ENCODE results near the gene TACO1. TPM values are rescaled to one million over a fixed set of nuclear protein-coding genes. Genes with fewer than 3 reads are reported as not detected.

The TACO1 gene
- total and polyA plus RNA-seq, 2 of the 4 experiments (the other 2 are of a cell fraction): 6.5 to 28.8 TPM

- Histone ChIP-seq H2BK20ac (ENCODE audit: low read depth, low read length) (no peak overlapping the region), H3K14ac (replicated peaks; ENCODE audit: low read depth, low read length) (no peak overlapping the region), H4K20me1 (ENCODE audit: insufficient read depth, low read length) (peaks cover 77% of the 10 kb centered on the region), H2BK120ac (ENCODE audit: low read depth, low read length) (no peak overlapping the region), H2BK5ac (ENCODE audit: low read depth, low read length, poor library complexity, severe bottlenecking) (no peak overlapping the region), H3K18ac (ENCODE audit: low read depth, low read length) (no peak overlapping the region), H3K4me1 (ENCODE audit: control insufficient read depth, insufficient read depth, low read length) (no peaks in the 10 kb centered on the region), H3K27ac (ENCODE audit: insufficient read depth, low read length) (no peak overlapping the region), H3K56ac (ENCODE audit: extremely low read depth, insufficient read depth, low read length) (no peak overlapping the region), H3K79me1 (ENCODE audit: low read depth in 1 of 2, low read length in 2 of 2) (peaks cover 24 to 66% of the 10 kb centered on the region in 2 experiments), H3K9me1 (ENCODE audit: insufficient read depth, low read length) (peaks cover 17% of the 10 kb centered on the region), H3K9ac (ENCODE audit: low read depth, low read length) (no peak overlapping the region), H4K8ac (ENCODE audit: low read depth in 2 of 2, low read length in 2 of 2) (no peak overlapping the region), H3K9me3 (ENCODE audit: control insufficient read depth, insufficient read depth, low read length) (no peaks in the 10 kb centered on the region), H3K27me3 (ENCODE audit: control insufficient read depth, insufficient read depth, low read length) (no peaks in the 10 kb centered on the region), H2AK9ac (replicated peaks; ENCODE audit: low read depth, low read length, poor library complexity) (no peak overlapping the region), H3K4me3 (ENCODE audit: insufficient read depth, low read depth, low read length) (no peak overlapping the region), H3K23ac (ENCODE audit: low read depth, low read length) (no peak overlapping the region; the same call in 1 of the 2 replicates), H3K36me3 (ENCODE audit: control insufficient read depth, insufficient read depth, low read length) (peaks cover 2% of the 10 kb centered on the region; the same call in 1 of the 2 replicates), H4K91ac (ENCODE audit: insufficient read depth, low read depth, low read length) (no peak overlapping the region), H2BK15ac (ENCODE audit: low read depth, low read length) (no peak overlapping the region), H3K4ac (ENCODE audit: low read depth, low read length) (no peak overlapping the region), H4K5ac (ENCODE audit: low read depth, low read length) (no peak overlapping the region), H3K4me2 (ENCODE audit: low read depth, low read length) (no peak overlapping the region), H2AFZ (replicated peaks; ENCODE audit: low read length, poor library complexity) (no peak overlapping the region), H2AK5ac (ENCODE audit: low read depth, low read length) (no peak overlapping the region)
- no CpG with 5 or more reads among the region's 5 CpGs for WGBS, 2 experiments (ENCODE audit: extremely low coverage in 2 of 2, insufficient read length in 1 of 2)
- dilution Hi-C loops (cut with HindIII; ENCODE audit: low sequenced_read_pairs, unreplicated experiment) (no loop called here), intact Hi-C loops (cut with micrococcal nuclease) (no loop called here), in situ Hi-C loops (cut with MboI; ENCODE audit: low sequenced_read_pairs) (no loop called here)
- TF ChIP-seq CTCF (conservative IDR thresholded peaks at IDR 0.05; ENCODE audit: low read depth, low read length) (no peak), CEBPB (IDR thresholded peaks at IDR 0.05; ENCODE audit: low read depth, low read length) (no peak), BHLHE40 (IDR thresholded peaks at IDR 0.05; ENCODE audit: low read depth, low read length) (no peak), MXI1 (IDR thresholded peaks at IDR 0.05; ENCODE audit: borderline replicate concordance, low read depth, low read length) (no peak), RCOR1 (IDR thresholded peaks at IDR 0.05; ENCODE audit: insufficient replicate concordance, low read length) (no peak), USF2 (IDR thresholded peaks at IDR 0.05; ENCODE audit: low read depth, low read length) (no peak), FOS (IDR thresholded peaks at IDR 0.05; ENCODE audit: low read depth, low read length) (no peak)
- ATAC-seq (ENCODE audit: low read depth) (no peak), DNase-seq (no peak)
- no TSS peak for BruUV-seq (replicated peaks)
- CTCF ChIA-PET: no interaction called here
- POLR2A ChIA-PET (ENCODE audit: unreplicated experiment): no interaction called here
Observed at GRCh38 chr17:63564562-63564961, 36.1 kb upstream of the TACO1 start.
